Esophagus squamous epithelium (tissue), 5 donors: ENCODE data around the gene PAGR1. TPM values are rescaled to one million over a fixed set of nuclear protein-coding genes. Genes with fewer than 3 reads are reported as not detected.

Experiments used
- DNase-seq: peaks from one replicate; lab custom pipeline; 2025; lab: John Stamatoyannopoulos, UW
- H3K27ac ChIP-seq, 4 donors: fragments of 200-600 bp; sonication (generic); one replicate each; pipeline ENCODE4 v1.5.1; 2016 to 2019; ENCODE audit warnings: mild to moderate bottlenecking in 1 of 4
- H3K27me3 ChIP-seq, 4 donors: fragments of 200-600 bp; sonication (generic); 1 replicate in 3 of 4; 2 replicates in 1 of 4; pipeline versions ENCODE4 v1.5.1 to v1.6.0; 2017 to 2021; ENCODE audit warnings: antibody characterized with exemption in 1 of 4
- H3K36me3 ChIP-seq, 3 donors: fragments of 200-600 bp; sonication (generic); one replicate each; pipeline ENCODE4 v1.5.1; 2016 to 2019
- H3K4me1 ChIP-seq, 3 donors: fragments of 200-600 bp; sonication (generic); one replicate each; pipeline ENCODE4 v1.5.1; 2017 to 2019
- H3K4me3 ChIP-seq, 4 donors: fragments of 200-600 bp; sonication (generic); 1 replicate in 3 of 4; 2 replicates in 1 of 4; pipeline ENCODE4 v1.5.1; 2016 to 2019; ENCODE audit warnings: mild to moderate bottlenecking in 2 of 4, moderate library complexity in 1 of 4
- H3K9me3 ChIP-seq, 3 donors: fragments of 200-600 bp; sonication (generic); one replicate each; pipeline ENCODE4 v1.5.1; 2016 to 2019
- POLR2A ChIP-seq, 4 donors: fragments of 450-650 bp; IDR thresholded peaks; one replicate each; pipeline ENCODE4 v1.6.1; 2017; ENCODE audit warnings: antibody characterized with exemption in 4 of 4, mild to moderate bottlenecking in 4 of 4, moderate library complexity in 3 of 4
- WGBS, 2 donors: methylation state at CpG; one replicate each; pipeline ENCODE4 v1.1.5; 2018; 5-methylcytosine and 5-hydroxymethylcytosine counted together
- intact Hi-C: fragments of 100-400 bp; cut with DNase I; formaldehyde crosslinking; loops from one replicate; pipeline ENCODE4 v1.15.0; 2022
- total RNA-seq, 4 donors: library from RNA; depleted of rRNA; stranded (reverse); fragments of >200 nt; gene quantifications; one replicate each; pipeline ENCODE4 v1.1.0, GENCODE V29; 2016
- TF ChIP-seq, protein P1 (sequence below), 6 experiments: fragments of 450-650 bp in 4 of 6; fragments of 200-600 bp in 2 of 6; sonication (generic) in 2 of 6; IDR thresholded peaks; one replicate each; pipeline ENCODE4 v1.5.1; 2016 to 2019; ENCODE audit warnings: antibody characterized with exemption in 6 of 6, mild to moderate bottlenecking in 4 of 6, moderate library complexity in 4 of 6
- donor health status: DM: yes; HTN: yes; CAD: no.

Gene PAGR1
- total RNA-seq, 4 donors from 2014 or later: 25.4 to 37.6 (median 32.8) TPM

DNA sequence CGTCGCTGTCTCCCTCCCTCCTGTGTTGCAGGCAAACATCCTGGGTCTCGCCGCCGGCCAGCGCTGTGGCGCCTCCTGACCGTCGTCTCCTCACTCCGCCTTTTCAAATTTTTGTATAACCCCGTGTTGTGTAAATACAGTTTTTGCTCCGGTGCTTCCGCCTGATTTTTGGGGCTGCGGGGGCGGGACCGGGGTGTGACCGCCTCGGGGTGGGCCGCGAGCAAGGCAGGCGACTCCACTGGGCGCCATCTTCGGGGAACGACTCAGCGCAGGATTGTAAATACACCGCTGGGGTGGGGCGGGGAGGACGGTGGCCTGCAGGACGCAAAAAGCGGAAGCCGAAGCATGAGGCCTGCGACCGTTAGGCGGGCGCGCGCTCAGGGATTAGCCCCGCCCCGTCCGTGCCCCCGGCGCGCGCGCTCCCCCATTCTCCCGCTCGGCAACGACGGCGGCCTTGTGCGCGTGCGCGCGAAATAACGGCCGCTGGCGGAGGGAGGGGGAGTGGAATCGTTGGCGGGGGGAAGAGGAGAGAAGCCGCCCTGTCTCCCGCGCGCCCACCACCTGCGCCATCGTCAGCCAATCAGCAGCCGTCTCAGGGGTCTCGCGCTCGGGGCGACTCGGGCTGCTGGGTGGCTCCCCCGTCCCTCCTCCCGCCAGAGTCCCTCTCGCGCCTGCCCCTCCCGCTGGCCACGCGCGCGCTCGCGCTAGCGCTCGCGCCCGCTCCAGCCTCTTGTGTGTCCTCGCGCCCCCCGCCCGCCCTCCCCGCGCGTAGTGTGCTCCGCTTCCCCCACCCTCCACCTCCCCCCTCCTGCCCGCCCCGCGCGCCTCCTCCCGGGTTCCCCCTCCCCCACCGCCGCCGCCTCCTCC lies 10.5 kb upstream of the PAGR1 start:
- Histone ChIP-seq H3K27me3 (no peaks in the 10 kb centered on the region), H3K4me3 (peak overlapping the region; percentile 72 to 95 (median 78)), H3K4me1 (peaks cover 35 to 53% (median 39%) of the 10 kb centered on the region in 3 donors), H3K9me3 (no peaks in the 10 kb centered on the region), H3K27ac (peak overlapping the region; percentile 90 to 100 (median 98)), H3K36me3 (peaks cover 11 to 55% (median 14%) of the 10 kb centered on the region in 3 donors)
- TF ChIP-seq, protein P1, sequence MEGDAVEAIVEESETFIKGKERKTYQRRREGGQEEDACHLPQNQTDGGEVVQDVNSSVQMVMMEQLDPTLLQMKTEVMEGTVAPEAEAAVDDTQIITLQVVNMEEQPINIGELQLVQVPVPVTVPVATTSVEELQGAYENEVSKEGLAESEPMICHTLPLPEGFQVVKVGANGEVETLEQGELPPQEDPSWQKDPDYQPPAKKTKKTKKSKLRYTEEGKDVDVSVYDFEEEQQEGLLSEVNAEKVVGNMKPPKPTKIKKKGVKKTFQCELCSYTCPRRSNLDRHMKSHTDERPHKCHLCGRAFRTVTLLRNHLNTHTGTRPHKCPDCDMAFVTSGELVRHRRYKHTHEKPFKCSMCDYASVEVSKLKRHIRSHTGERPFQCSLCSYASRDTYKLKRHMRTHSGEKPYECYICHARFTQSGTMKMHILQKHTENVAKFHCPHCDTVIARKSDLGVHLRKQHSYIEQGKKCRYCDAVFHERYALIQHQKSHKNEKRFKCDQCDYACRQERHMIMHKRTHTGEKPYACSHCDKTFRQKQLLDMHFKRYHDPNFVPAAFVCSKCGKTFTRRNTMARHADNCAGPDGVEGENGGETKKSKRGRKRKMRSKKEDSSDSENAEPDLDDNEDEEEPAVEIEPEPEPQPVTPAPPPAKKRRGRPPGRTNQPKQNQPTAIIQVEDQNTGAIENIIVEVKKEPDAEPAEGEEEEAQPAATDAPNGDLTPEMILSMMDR (IDR thresholded peaks at IDR 0.05): peak in 3 of 6 experiments; percentile 15 to 42 (median 30)
- peak in 3 of 4 donors; percentile 56 to 95 (median 88) for TF ChIP-seq POLR2A (IDR thresholded peaks at IDR 0.05)
- DNase-seq: peak; percentile 87
- intact Hi-C loops: no loop called here
- WGBS, 2 donors: 0 to 1% methylated on average over 5 to 33 of the region's 103 CpGs

DNA sequence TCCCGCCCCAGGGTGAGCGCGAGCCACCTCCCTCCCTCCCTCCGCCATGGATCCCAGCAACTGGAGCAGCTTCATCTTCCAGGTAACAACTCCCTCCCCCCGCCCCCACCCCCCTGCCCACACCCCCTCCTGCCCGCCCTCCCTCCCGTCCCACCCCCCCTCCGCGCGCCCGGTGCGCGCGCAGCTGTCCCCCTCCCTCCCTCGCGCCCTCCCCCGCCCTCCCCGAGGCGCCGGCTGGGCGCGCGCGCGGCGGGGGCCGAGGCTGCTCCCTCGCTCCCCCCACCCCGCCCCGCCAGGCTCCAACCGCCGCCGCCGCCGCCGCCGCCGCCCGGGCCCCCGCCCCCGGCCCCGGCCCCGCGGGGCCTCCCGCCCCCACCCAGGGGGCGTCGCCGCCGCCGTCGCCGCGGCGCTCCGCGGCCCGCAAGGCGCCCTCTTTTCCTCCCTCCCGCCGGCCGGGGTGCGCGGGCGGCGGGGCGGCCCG lies 9.8 kb upstream of the PAGR1 start, which contains the start of gene MAZ:
MAZ (plus strand) TSS at position 431 of the 481 bp plus-strand sequence. CDS start 173 bp downstream, outside the sequence.
- H3K4me3 ChIP-seq: peak within 1 kb of the TSS; percentile 72 to 95 (median 78)
- TF ChIP-seq, protein P1 (IDR thresholded peaks at IDR 0.05): no peak
- no peak for TF ChIP-seq POLR2A (IDR thresholded peaks at IDR 0.05)
- WGBS, 2 donors: no CpG with 5 or more reads among the region's 67 CpGs
- no peaks in the 10 kb centered on the region for H3K9me3 ChIP-seq
- no peak for DNase-seq
- H3K4me1 ChIP-seq: peaks cover 40 to 60% (median 45%) of the 10 kb centered on the region in 3 donors
- intact Hi-C loops: no loop called here
- H3K36me3 ChIP-seq: peaks cover 11 to 49% (median 14%) of the 10 kb centered on the region in 3 donors
- H3K27me3 ChIP-seq: no peaks in the 10 kb centered on the region
- H3K27ac ChIP-seq: peak within 1 kb of the TSS; percentile 91 to 100 (median 98)

DNA sequence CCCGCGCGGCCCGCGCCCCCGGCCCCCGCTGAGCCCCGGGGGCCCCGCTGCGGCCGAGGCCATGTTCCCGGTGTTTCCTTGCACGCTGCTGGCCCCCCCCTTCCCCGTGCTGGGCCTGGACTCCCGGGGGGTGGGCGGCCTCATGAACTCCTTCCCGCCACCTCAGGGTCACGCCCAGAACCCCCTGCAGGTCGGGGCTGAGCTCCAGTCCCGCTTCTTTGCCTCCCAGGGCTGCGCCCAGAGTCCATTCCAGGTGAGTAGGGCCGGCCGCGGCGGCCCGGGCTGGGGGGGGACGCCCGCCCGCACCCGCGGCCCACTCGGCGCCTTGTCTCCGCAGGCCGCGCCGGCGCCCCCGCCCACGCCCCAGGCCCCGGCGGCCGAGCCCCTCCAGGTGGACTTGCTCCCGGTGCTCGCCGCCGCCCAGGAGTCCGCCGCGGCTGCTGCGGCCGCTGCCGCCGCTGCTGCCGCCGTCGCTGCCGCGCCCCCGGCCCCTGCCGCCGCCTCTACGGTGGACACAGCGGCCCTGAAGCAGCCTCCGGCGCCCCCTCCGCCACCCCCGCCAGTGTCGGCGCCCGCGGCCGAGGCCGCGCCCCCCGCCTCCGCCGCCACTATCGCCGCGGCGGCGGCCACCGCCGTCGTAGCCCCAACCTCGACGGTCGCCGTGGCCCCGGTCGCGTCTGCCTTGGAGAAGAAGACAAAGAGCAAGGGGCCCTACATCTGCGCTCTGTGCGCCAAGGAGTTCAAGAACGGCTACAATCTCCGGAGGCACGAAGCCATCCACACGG lies 9.1 kb upstream of the PAGR1 start:
- Histone ChIP-seq H3K27ac (peak overlapping the region; percentile 83 to 100 (median 94)), H3K4me3 (peak overlapping the region; percentile 42 to 85 (median 65)), H3K4me1 (peaks cover 46 to 67% (median 51%) of the 10 kb centered on the region in 3 donors), H3K36me3 (peaks cover 11 to 42% (median 14%) of the 10 kb centered on the region in 3 donors), H3K27me3 (peaks cover 0 to 2% (median 0%) of the 10 kb centered on the region in 4 donors), H3K9me3 (no peaks in the 10 kb centered on the region)
- TF ChIP-seq, protein P1 (IDR thresholded peaks at IDR 0.05): no peak
- TF ChIP-seq POLR2A (IDR thresholded peaks at IDR 0.05): no peak
- DNase-seq: no peak
- intact Hi-C loops: no loop called here
- no CpG with 5 or more reads among the region's 99 CpGs for WGBS, 2 donors

DNA sequence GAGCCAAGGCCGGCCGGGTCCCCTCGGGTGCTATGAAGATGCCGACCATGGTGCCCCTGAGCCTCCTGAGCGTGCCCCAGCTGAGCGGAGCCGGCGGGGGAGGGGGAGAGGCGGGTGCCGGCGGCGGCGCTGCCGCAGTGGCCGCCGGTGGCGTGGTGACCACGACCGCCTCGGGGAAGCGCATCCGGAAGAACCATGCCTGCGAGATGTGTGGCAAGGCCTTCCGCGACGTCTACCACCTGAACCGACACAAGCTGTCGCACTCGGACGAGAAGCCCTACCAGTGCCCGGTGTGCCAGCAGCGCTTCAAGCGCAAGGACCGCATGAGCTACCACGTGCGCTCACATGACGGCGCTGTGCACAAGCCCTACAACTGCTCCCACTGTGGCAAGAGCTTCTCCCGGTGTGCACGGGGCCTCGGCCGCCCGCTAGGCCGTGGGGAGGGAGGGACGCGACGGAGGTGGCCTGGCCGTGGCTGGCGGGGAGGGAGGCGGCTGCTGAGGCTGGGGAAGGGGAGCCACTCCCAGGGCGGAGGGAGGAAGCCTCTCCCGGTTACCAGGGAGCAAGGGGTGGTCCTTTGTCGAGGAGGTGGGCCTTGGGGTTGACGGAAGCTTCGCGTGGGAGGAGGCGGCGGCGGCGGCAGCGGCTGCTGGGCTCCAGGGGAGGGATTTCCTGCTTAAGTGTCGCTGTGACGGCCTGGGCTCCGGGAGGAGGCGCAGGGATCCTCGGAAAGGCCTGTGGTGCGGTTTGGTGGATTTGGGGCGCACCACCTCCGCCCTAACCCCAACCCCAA lies 8.3 kb upstream of the PAGR1 start:
- intact Hi-C loops: no loop called here
- no peak for DNase-seq
- H3K9me3 ChIP-seq: no peaks in the 10 kb centered on the region
- peak overlapping the region; percentile 42 to 85 (median 65) for H3K4me3 ChIP-seq
- peaks cover 52 to 75% (median 59%) of the 10 kb centered on the region in 3 donors for H3K4me1 ChIP-seq
- H3K27ac ChIP-seq: peak overlapping the region; percentile 83 to 100 (median 94)
- 0% methylated on average over 2 of the region's 69 CpGs; no CpG with 5 or more reads in 1 of the 2 donors for WGBS, 2 donors
- peaks cover 11 to 34% (median 14%) of the 10 kb centered on the region in 3 donors for H3K36me3 ChIP-seq
- TF ChIP-seq, protein P1 (IDR thresholded peaks at IDR 0.05): peak in 4 of 6 experiments; percentile 7 to 41 (median 36)
- peak in 2 of 4 donors; percentile 5 to 62 for TF ChIP-seq POLR2A (IDR thresholded peaks at IDR 0.05)
- H3K27me3 ChIP-seq: peaks cover 0 to 10% (median 0%) of the 10 kb centered on the region in 4 donors
